Fibroblast of lung (primary cell): ENCODE results near the gene THBS1. TPM values are rescaled to one million over a fixed set of nuclear protein-coding genes. Genes with fewer than 3 reads are reported as not detected.

Experiments used
- DNase-seq, 2 donors: peaks; one replicate each; pipeline versions ENCODE4 v3.0.0 to v3.0.0-alpha.2; 2010; ENCODE audit warnings: low read depth in 2 of 2
- H2AFZ ChIP-seq: 2 replicates; pipeline ENCODE4 v1.5.1; 2012; ENCODE audit warnings: low read length, control low read depth, inconsistent platforms
- H3K27ac ChIP-seq: 2 replicates; pipeline ENCODE4 v1.5.1; 2011; ENCODE audit warnings: low read length, control low read depth; ENCODE audit not compliant: insufficient read depth
- H3K27me3 ChIP-seq: 2 replicates; pipeline ENCODE4 v1.5.1; 2011; ENCODE audit warnings: mild to moderate bottlenecking, low read length; ENCODE audit not compliant: control insufficient read depth, insufficient read depth
- H3K36me3 ChIP-seq: 2 replicates; pipeline ENCODE4 v1.5.1; 2011; ENCODE audit warnings: low read length; ENCODE audit not compliant: control insufficient read depth, insufficient read depth
- H3K4me1 ChIP-seq: 2 replicates; pipeline ENCODE4 v1.5.1; 2011; ENCODE audit warnings: low read length; ENCODE audit not compliant: control insufficient read depth, insufficient read depth; ENCODE audit errors: extremely low read depth
- H3K4me2 ChIP-seq: 2 replicates; pipeline ENCODE4 v1.5.1; 2011; ENCODE audit warnings: low read length, control low read depth; ENCODE audit not compliant: insufficient read depth; ENCODE audit errors: extremely low read depth
- H3K4me3 ChIP-seq, 4 experiments: fragments of 200-600 bp in 1 of 4; sonication (generic) in 1 of 4; replicated peaks in 1 of 4; 2 replicates each; pipeline ENCODE4 v1.5.1; 2011 to 2016; ENCODE audit warnings: low read length in 4 of 4, low read depth in 3 of 4, mild to moderate bottlenecking in 3 of 4, control low read depth in 2 of 4, inconsistent platforms in 1 of 4, mixed read lengths in 1 of 4; ENCODE audit not compliant: insufficient read depth in 1 of 4; ENCODE audit errors: control extremely low read depth in 1 of 4
- H3K79me2 ChIP-seq: 2 replicates; pipeline ENCODE4 v1.5.1; 2012; ENCODE audit warnings: mild to moderate bottlenecking, low read length, inconsistent platforms; ENCODE audit not compliant: control insufficient read depth, insufficient read depth
- H3K9ac ChIP-seq: 2 replicates; pipeline ENCODE4 v1.5.1; 2011; ENCODE audit warnings: mild to moderate bottlenecking, low read length, control low read depth; ENCODE audit not compliant: insufficient read depth
- H3K9me3 ChIP-seq: 2 replicates; pipeline ENCODE4 v1.5.1; 2012; ENCODE audit warnings: low read depth, low read length; ENCODE audit not compliant: control insufficient read depth, insufficient read depth
- H4K20me1 ChIP-seq: 2 replicates; pipeline ENCODE4 v1.5.1; 2011; ENCODE audit warnings: low read length; ENCODE audit not compliant: control insufficient read depth, insufficient read depth; ENCODE audit errors: extremely low read depth
- EZH2 ChIP-seq: IDR thresholded peaks from 2 replicates; pipeline ENCODE4 v1.5.1; 2012; ENCODE audit warnings: low read length, control low read depth, mild to moderate bottlenecking; ENCODE audit errors: missing control alignments
- polyA plus RNA-seq, 2 donors: library from polyadenylated mRNA; depleted of rRNA in 1 of 2; stranded (reverse) in 1 of 2; unstranded in 1 of 2; fragments of >200 nt; gene quantifications; 2 replicates each; pipeline ENCODE4 v1.2.1, GENCODE V29; 2011 to 2012; ENCODE audit warnings: missing spikeins in 1 of 2
- total RNA-seq: library from RNA; depleted of rRNA; stranded (reverse); fragments of >200 nt; gene quantifications from 2 replicates; pipeline ENCODE4 v1.2.1, GENCODE V29; 2014
- TF ChIP-seq, protein P1 (sequence below), 2 donors: IDR thresholded peaks in 1 of 2; conservative IDR thresholded peaks in 1 of 2; 1 replicate in 1 of 2; 2 replicates in 1 of 2; pipeline ENCODE4 v1.5.1; 2011 to 2012; ENCODE audit warnings: low read length in 2 of 2, control low read depth in 1 of 2, inconsistent platforms in 1 of 2, low read depth in 1 of 2, mild to moderate bottlenecking in 1 of 2

The THBS1 gene
- total and polyA plus RNA-seq, 2 donors (not counting 1 experiment from before 2014, with no cell fraction given), result 1,512 to 1,745 TPM

DNA sequence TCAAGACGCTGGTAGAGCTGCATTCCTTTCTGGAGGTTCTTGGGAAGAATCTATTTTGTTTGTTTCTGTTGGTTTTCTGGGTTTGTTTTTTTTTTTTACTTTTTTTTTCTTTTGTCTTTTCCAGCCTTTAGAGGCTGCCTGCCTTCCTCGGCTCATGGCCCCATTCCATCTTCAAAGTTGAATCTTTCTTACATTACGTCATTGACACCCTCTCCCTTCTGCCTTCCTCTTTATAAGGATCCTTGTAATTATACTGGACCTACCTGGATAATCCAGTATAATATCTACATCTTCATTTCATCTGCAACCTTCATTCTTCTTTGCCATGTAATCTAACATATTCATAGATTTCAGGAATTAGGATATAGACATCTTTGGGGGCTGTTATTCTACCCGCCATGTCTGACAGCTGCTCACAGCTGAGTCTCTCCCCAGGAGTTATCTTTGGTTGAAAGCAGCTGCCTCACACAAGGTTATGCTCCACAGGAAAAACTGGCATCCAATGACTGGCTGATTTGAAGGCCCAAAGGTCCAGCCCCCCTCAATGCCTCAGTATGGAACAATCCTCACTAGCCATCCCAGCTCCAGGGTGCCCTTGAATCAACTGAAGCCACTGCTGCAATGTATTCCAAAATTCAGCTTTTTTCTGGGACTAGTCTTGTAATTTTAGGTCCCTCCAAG is 38.4 kb upstream of the THBS1 start:
- H3K79me2 ChIP-seq, result no peaks in the 10 kb centered on the region
- no peaks in the 10 kb centered on the region for H4K20me1 ChIP-seq
- no peak overlapping the region for H3K9ac ChIP-seq
- no peak for TF ChIP-seq EZH2
- TF ChIP-seq, protein P1, sequence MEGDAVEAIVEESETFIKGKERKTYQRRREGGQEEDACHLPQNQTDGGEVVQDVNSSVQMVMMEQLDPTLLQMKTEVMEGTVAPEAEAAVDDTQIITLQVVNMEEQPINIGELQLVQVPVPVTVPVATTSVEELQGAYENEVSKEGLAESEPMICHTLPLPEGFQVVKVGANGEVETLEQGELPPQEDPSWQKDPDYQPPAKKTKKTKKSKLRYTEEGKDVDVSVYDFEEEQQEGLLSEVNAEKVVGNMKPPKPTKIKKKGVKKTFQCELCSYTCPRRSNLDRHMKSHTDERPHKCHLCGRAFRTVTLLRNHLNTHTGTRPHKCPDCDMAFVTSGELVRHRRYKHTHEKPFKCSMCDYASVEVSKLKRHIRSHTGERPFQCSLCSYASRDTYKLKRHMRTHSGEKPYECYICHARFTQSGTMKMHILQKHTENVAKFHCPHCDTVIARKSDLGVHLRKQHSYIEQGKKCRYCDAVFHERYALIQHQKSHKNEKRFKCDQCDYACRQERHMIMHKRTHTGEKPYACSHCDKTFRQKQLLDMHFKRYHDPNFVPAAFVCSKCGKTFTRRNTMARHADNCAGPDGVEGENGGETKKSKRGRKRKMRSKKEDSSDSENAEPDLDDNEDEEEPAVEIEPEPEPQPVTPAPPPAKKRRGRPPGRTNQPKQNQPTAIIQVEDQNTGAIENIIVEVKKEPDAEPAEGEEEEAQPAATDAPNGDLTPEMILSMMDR (conservative IDR thresholded peaks at IDR 0.05 in 1 of 2, IDR thresholded peaks at IDR 0.05 in 1 of 2; ENCODE audit: low read depth in 1 of 2, low read length in 2 of 2), result no peak
- H3K4me1 ChIP-seq, result no peaks in the 10 kb centered on the region
- no peak overlapping the region for H3K4me3 ChIP-seq
- H3K27me3 ChIP-seq, result no peaks in the 10 kb centered on the region
- H3K9me3 ChIP-seq, result no peaks in the 10 kb centered on the region
- no peak overlapping the region for H3K4me2 ChIP-seq
- no peak for DNase-seq
- no peak overlapping the region for H2AFZ ChIP-seq
- H3K36me3 ChIP-seq, result no peaks in the 10 kb centered on the region
- no peak overlapping the region for H3K27ac ChIP-seq

DNA sequence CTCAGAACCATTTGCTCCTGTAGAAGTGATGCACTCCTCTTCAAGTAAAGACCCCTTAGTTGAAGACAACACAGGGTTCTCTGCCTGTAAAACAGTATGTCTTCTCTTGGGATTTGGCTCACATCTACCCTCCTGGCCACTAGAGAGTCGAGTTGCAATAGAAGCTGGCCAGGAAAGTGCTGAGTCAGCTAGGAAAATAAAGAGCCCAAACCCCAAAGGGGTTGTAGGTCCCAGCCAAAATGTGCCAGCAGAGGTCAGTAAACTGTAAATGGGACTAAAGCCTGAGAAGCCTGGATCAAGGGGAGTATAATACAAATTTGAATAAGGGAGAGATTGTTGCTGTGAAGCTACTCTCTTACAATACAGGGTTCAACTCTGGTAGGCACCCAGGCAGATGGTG is 37.2 kb upstream of the THBS1 start:
- no peak for TF ChIP-seq EZH2
- TF ChIP-seq, protein P1 (conservative IDR thresholded peaks at IDR 0.05 in 1 of 2, IDR thresholded peaks at IDR 0.05 in 1 of 2; ENCODE audit: low read depth in 1 of 2, low read length in 2 of 2), result no peak
- no peak overlapping the region for H3K27ac ChIP-seq
- H3K27me3 ChIP-seq, result no peaks in the 10 kb centered on the region
- no peaks in the 10 kb centered on the region for H3K9me3 ChIP-seq
- peak in 1 of 2 donors; percentile 29 for DNase-seq
- no peaks in the 10 kb centered on the region for H4K20me1 ChIP-seq
- no peaks in the 10 kb centered on the region for H3K79me2 ChIP-seq
- no peak overlapping the region for H3K9ac ChIP-seq
- H3K4me3 ChIP-seq, result no peak overlapping the region
- no peak overlapping the region for H3K4me2 ChIP-seq
- H3K36me3 ChIP-seq, result no peaks in the 10 kb centered on the region
- no peak overlapping the region for H2AFZ ChIP-seq
- H3K4me1 ChIP-seq, result no peaks in the 10 kb centered on the region

DNA sequence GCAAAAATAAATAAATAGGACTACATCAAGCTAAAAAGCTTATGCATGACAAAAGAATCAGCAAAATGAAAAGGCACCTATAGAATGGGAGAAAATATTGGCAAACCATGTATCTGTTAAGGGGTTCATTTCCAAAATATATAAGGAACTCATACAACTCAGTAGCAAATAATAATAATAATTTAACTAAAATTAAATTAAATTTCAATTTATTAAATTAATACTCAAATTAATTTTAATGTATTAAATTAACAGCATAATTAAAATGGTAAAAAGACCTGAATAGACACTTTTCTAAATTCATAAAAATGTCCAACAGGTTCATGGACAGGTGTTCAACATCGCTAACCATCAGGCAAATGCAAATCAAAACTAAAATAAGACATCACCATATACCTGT is 34.0 kb upstream of the THBS1 start:
- Histone ChIP-seq H3K4me1 (no peaks in the 10 kb centered on the region), H3K27ac (no peak overlapping the region), H3K9ac (no peak overlapping the region), H3K4me3 (no peak overlapping the region), H3K79me2 (no peaks in the 10 kb centered on the region), H4K20me1 (no peaks in the 10 kb centered on the region), H3K27me3 (no peaks in the 10 kb centered on the region), H2AFZ (no peak overlapping the region), H3K36me3 (no peaks in the 10 kb centered on the region), H3K9me3 (no peaks in the 10 kb centered on the region), H3K4me2 (no peak overlapping the region)
- DNase-seq, result no peak
- TF ChIP-seq EZH2, result no peak
- TF ChIP-seq, protein P1 (conservative IDR thresholded peaks at IDR 0.05 in 1 of 2, IDR thresholded peaks at IDR 0.05 in 1 of 2; ENCODE audit: low read depth in 1 of 2, low read length in 2 of 2), result no peak
